Measurements from ENCODE around the gene IL17RC.
"Not testable (repeated sequence)": the region's sequence is repeated elsewhere in the genome, so short reads cannot be mapped to it uniquely, and the experiment has no call there.

Gene IL17RC

GRCh38 chr3:9916734-9917680, at the start of gene IL17RC:
Gene IL17RC, plus strand, starts transcription at chr3:9917098. Its CDS starts 218 bp downstream, at chr3:9917316.
- peak; percentile 76 for DNase-seq

GRCh38 chr3:9867106-9867505, 49.8 kb upstream of the IL17RC start:
- no peak for DNase-seq

GRCh38 chr3:9869955-9870354, 46.9 kb upstream of the IL17RC start:
- DNase-seq, result no peak

GRCh38 chr3:9870978-9871377, 45.9 kb upstream of the IL17RC start:
- no peak for DNase-seq

GRCh38 chr3:9872067-9872466, 44.8 kb upstream of the IL17RC start:
- DNase-seq, result not testable (repeated sequence)

- DNase-seq, result no peak
Measured at GRCh38 chr3:9875448-9875847, 41.5 kb upstream of the IL17RC start.

GRCh38 chr3:9876255-9876654, 40.6 kb upstream of the IL17RC start:
- not testable (repeated sequence) for DNase-seq

GRCh38 chr3:9876991-9877390, 39.9 kb upstream of the IL17RC start:
- DNase-seq, result no peak

GRCh38 chr3:9878700-9879099, 38.2 kb upstream of the IL17RC start:
- DNase-seq, result no peak

- DNase-seq, result no peak
Measured at GRCh38 chr3:9879830-9880549, 36.9 kb upstream of the IL17RC start, which contains the start of gene CIDEC. Gene CIDEC, minus strand, starts transcription at chr3:9880253. Its CDS starts 1,767 bp downstream, at chr3:9878486.

GRCh38 chr3:9881441-9881840, 35.5 kb upstream of the IL17RC start:
- no peak for DNase-seq

GRCh38 chr3:9883706-9884554, 33.0 kb upstream of the IL17RC start:
- no peak for DNase-seq

GRCh38 chr3:9884555-9885165, 32.2 kb upstream of the IL17RC start:
- no peak for DNase-seq

- DNase-seq, result no peak
Measured at GRCh38 chr3:9886328-9886727, 30.6 kb upstream of the IL17RC start.

- DNase-seq, result peak; percentile 30
Measured at GRCh38 chr3:9887480-9887879, 29.4 kb upstream of the IL17RC start.

- no peak for DNase-seq
Measured at GRCh38 chr3:9888540-9888939, 28.4 kb upstream of the IL17RC start.

- DNase-seq, result no peak
Measured at GRCh38 chr3:9889405-9889804, 27.5 kb upstream of the IL17RC start.

- peak; percentile 90 for DNase-seq
Measured at GRCh38 chr3:9890249-9891071, 26.4 kb upstream of the IL17RC start, which contains the start of gene JAGN1. Gene JAGN1, plus strand, starts transcription at chr3:9890610. Its CDS starts 113 bp downstream, at chr3:9890723.

- no peak for DNase-seq
Measured at GRCh38 chr3:9891072-9891622, 25.8 kb upstream of the IL17RC start.

GRCh38 chr3:9893739-9894138, 23.2 kb upstream of the IL17RC start:
- DNase-seq, result no peak

GRCh38 chr3:9895715-9896114, 21.2 kb upstream of the IL17RC start:
- not testable (repeated sequence) for DNase-seq
